GM19455 (cell line): ENCODE results near the gene PTPRN2.
"Not testable (repeated sequence)": the region's sequence is repeated elsewhere in the genome, so short reads cannot be mapped to it uniquely, and the experiment has no call there.

Experiments used
- ATAC-seq: cut with Tn5 transposase; IDR thresholded peaks from one replicate; pipeline ENCODE4 v1.9.1; 2021; ENCODE audit not compliant: unreplicated experiment

Gene PTPRN2

DNA sequence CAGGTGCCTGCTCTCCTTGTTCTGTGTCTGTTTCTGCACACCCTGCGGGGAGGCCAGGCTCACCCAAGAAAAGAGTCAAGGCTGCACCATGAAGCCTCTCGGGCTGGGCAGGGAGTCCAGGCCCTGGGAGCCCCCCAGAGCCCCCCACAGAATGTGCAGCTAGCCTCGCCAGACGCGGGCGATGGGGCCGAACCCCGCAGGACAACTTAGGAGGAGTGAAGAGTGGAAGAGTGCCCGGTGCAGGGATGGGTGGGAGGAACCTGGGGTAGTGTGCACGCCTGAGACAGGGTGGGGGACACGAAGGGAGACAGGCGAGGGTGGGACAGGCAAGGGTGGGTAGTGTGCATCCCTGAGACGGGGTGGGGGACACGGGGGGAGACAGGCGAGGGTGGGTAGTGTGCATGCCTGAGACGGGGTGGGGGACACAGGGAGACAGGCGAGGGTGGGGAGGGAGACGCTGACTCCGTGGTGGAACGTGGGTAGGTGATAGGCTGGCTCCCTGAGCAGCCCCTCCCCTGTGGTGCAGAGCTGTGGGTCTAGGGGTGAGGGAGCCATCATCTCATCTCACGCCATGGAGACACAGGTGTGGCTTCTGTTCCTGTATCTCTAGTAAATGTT lies 635.5 kb downstream of the PTPRN2 start:
- no peak for ATAC-seq

DNA sequence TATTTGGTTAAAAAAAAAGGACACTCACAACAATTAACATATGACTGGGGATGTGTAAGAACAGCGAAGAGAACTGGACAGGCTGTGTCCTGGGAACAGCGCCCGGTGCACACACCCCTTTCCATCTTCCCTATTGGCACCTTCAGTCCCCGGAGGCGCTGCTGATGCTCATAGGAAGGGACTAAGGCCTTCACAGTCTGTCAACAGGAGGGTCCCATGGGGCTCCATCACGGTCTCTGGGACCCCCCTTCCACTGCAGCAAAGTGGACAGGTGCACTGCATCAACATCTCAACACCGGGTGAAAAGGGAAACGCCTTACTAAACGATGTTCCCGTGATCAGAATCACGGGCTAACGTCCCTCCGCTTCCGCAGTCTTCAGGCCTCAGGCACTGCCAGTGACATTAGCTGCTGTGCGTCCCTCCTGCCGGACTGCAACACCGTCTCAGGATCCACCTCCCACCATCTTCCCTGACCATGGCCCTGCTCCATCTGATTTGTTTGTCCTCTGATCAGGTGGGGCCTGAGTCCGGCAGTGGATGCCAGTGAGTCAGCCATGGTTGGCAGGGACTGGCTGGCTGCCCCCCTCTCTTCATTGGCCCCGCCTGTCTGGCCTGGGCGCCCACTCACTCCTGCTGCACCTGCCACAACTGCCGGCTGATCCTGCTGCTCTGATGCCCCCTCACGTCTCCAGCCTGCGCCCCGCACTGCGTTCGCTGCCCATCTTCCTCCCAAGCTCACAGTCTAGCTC lies 636.1 kb downstream of the PTPRN2 start:
- no peak for ATAC-seq

DNA sequence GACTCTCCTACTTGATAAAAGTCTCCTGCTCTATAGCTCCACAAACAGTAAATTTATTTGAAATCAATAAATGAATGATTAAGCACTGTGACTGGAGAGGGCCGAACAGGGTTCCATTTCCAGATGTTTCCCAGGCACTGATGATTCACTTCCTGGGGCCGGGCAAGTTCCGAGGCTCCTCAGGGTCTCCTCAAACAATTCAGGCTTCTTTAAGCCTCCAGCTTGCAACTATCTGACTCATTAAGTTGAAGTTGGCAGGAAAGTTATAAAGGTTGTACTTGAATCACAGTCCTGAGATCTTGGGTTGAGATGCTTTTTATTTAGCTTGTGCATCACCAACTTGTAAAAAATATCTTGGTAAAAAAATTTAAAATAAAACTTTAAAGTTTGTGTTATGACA lies 637.9 kb downstream of the PTPRN2 start:
- no peak for ATAC-seq

DNA sequence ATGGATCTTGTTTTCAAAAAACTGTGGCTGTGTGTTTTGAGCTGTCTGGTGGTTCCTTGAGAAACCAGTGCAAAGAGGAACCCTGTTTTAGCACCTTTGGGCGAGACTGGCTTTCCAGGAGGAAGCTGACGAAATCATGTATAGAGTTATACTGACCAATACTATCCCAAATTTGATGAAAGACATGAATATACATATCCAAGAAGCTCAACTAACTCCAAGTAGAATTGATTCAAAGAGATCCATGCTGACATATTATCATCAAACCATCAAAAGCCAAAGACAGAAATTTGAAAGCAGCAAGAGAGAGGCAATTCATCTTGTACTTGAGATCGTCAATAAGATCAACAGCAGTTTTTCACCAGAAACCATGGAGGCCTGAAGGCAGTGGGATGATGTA lies 640.1 kb downstream of the PTPRN2 start:
- ATAC-seq = no peak

DNA sequence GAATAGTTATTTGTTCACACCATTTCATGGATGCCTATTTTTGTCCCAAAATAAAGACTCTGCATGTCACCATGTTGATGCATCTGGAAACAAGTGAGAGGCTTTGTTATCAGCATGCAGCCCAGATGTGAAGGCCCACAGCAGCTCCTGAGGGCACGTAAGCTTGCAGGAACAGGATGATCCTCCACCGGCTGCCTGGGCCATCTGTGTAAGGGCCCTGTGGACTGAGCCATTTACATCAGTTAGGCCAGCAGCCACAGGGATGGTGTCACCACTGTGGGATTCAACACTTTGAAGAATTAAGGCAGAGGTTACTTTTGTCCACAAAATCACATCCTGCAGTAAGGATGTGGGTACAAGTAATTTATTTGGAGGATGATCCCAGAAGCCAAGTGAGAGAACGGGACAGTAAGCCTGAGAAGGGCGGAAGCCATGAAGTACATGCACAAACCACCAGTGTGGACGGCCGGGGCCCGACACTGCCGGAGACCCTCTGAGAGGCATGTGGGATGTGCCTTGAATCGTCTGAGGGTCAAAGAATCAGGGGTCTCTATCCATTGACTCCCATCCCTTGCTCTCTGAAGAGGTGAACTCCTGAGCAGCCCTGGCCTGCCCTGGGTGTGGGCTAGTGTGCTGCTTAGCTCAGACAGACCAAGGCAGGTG lies 641.1 kb downstream of the PTPRN2 start:
- no peak for ATAC-seq

DNA sequence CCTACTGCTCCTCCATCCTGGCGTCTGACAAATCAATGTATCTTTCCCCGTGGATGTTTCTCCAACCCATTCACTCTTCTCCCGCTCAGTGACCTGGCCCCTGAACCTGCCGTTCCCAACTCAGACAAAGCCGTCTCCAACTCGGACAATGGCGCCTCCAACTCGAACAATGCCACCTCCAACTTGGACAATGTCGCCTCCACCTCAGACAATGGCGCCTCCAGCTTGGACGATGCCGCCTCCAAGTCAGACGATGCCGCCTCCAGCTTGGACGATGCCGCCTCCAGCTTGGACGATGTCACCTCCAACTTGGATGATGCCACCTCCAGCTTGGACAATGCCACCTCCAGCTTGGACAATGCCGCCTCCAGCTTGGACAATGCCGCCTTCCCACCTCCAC lies 642.2 kb downstream of the PTPRN2 start:
- no peak for ATAC-seq

DNA sequence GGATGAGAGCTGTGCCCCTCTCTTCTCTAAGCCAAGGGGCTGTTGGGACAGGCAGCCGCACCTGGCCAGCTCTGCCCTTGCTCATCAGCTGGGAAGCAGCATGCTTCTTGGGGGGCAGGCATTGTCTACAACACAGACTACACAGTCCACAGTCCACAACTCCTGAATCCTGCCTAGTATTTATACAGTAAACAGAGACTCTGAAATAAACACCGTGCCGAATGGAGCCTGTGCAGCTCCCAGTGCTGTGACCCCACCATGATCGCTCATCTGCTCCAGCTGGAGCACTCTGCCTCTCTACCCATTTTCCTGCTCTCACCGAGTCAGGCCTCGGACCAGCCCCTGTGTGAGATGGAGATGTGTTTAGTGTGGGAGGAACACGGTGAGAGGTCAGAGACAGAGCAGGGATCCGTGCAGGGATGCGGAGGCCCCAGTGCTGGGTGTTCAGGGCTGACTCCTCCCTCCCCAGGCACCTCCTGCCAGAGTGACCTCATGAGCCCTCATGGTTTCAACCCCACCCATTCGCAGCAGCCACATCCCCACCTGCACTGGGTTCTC lies 642.8 kb downstream of the PTPRN2 start:
- ATAC-seq = no peak

DNA sequence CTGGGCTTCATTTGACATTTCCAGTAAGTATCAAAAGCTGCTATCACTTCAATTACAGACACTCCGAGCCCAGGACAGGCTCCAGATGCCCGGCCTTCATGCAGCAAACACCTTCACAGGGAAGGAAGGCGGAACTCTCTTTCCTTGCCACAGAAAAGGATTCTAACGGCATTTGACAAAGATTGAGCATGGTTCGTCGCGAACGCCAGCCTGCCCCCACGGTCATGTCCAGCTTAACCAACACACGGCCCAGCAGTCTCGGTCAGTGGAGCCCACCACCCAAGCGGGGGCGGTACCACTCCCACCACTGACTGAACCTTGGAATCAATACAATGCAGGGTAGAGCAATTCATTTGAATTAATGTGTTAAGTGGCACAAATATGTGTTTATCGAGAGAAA lies 643.6 kb downstream of the PTPRN2 start:
- no peak for ATAC-seq

DNA sequence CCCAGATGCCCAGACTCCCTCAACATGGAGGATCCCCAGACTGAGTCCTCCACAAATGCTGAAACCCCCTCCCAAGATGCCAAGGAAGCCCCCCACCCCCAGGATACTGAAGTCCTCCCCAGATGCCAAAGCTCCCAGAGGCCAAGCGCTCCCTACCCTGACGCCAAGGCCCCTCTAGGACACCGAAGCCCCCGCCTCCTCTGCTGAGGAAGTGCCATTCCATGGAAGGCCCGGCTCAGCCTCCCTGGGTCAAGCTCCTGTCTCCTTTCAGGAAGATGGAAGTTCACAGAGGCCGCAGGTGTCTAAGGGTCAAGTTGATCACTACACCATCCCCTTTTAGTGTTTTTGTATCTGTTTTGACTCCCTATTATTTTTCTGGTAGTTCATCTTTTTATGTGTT lies 644.1 kb downstream of the PTPRN2 start:
- no peak for ATAC-seq

DNA sequence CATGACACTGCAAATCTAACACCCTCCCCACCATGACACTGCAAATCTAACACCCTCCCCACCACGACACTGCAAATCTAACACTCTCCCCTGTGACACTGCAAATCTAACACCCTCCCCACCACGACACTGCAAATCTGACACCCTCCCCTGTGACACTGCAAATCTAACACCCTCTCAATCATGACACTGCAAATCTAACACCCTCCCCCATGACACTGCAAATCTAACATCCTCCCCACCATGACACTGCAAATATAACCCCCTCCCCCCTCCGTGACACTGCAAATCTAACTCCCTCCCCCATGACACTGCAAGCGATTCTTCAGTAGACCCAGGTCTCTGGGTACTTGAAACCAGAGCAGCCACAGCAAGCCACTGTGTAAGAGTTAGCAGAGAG lies 646.4 kb downstream of the PTPRN2 start:
- no peak for ATAC-seq

DNA sequence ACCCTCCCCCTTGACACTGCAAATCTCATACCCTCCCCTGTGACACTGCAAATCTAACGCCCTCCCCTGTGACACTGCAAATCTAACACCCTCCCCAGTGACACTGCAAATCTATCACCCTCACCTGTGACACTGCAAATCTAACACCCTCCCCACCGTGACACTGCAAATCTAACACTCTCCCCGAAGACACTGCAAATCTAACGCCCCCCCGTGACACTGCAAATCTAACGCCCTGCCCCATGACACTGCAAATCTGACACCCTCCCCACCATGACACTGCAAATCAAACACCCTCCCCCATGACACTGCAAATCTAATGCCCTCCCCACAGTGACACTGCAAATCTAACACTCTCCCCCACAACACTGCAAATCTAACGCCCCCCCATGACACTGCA lies 647.1 kb downstream of the PTPRN2 start:
- ATAC-seq = no peak

DNA sequence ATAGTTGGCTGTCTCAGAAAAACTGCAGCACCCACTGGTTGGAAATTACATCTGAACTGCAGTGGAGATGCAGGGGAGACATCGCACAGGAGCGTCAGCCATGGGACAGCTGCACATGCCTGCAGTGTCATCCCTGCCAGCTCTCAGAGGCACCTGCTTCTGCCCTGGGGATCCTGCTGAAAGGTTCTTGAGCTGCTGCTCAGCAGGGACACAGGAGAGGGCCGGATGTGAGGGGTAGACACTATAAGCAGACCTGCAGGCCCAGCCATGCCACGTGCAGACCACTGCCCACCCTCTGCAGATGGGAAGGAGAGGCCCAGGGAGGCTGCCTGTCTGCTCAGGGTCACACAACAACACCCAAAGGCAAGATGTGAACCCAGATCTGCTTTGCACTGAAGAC lies 649.4 kb downstream of the PTPRN2 start:
- no peak for ATAC-seq

DNA sequence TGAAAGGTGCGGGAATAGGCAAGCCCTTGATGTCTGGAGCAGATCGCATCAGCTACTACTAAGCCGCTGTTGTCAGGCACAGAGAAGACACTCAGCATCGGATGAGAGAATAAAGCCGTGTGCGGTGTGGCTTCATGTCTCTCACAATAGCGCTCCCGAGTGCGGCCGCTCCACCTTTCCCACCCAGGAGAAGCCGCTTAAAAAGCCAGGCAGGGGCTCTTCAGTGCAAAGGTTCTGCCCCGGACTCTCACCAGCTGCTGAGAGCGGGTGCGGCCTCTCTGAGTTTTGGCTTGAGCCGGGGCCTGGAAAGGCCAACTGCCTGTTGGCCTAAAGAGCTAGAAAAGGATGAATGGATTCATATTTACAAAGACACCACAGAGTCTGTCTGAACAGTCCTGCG lies 650.2 kb downstream of the PTPRN2 start:
- ATAC-seq = no peak

DNA sequence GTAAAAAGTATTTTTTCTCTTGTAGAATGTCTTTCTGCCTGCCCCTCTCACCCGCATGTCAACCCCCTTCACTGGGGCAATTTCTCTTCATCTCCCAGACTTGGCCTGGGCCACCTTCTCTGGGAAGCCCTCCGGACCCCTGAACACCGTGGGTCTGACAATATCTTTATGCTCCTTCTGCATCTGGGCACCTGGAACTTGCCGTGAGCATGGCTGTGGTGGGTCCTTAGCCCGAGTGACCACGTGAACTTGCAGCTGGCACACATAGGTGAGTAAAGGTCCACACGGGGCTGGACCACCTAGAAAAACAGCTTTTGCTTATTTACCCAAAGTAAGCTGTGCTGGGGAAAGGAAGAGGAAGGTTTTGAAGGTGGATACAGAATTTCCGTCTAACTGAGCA lies 650.6 kb downstream of the PTPRN2 start:
- ATAC-seq = no peak

DNA sequence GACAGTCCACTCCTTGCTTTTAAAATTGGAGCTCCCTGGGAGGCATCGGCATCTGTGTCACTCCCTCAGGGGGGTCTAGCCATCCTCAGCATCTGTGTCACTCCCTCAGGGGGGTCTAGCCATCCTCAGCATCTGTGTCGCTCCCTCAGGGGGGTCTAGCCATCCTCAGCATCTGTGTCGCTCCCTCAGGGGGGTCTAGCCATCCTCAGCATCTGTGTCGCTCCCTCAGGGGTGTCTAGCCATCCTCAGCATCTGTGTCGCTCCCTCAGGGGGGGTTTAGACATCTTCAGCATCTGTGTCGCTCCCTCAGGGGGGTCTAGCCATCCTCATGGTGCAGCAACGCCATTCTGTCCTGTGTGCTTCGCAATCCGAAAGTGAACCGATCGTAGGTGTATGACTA lies 651.9 kb downstream of the PTPRN2 start:
- ATAC-seq = not testable (repeated sequence)

DNA sequence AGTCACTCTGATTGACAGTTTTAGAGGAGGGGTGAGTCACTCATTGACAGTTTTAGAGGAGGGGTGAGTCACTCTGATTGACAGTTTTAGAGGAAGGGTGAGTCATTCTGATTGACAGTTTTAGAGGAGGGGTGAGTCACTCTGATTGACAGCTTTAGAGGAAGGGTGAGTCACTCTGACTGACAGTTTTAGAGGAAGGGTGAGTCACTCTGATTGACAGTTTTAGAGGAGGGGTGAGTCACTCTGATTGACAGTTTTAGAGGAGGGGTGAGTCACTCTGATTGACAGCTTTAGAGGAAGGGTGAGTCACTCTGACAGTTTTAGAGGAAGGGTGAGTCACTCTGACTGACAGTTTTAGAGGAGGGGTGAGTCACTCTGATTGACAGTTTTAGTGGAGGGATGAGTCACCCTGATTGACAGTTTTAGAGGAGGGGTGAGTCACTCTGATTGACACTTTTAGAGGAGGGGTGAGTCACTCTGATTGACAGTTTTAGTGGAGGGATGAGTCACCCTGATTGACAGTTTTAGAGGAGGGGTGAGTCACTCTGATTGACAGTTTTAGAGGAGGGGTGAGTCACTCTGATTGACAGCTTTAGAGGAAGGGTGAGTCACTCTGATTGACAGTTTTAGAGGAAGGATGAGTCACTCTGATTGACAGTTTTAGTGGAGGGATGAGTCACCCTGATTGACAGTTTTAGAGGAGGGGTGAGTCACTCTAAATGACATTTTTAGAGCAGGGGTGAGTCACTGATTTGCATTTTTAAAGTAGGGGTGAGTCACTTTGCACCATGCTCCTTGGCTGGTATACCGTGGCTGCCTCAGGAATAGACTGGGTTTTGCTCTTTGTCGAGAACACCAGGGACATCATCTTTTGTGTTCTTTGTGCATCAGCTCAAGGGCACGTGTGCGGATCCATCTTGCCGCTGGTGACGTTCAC lies 654.1 kb downstream of the PTPRN2 start:
- not testable (repeated sequence) for ATAC-seq

DNA sequence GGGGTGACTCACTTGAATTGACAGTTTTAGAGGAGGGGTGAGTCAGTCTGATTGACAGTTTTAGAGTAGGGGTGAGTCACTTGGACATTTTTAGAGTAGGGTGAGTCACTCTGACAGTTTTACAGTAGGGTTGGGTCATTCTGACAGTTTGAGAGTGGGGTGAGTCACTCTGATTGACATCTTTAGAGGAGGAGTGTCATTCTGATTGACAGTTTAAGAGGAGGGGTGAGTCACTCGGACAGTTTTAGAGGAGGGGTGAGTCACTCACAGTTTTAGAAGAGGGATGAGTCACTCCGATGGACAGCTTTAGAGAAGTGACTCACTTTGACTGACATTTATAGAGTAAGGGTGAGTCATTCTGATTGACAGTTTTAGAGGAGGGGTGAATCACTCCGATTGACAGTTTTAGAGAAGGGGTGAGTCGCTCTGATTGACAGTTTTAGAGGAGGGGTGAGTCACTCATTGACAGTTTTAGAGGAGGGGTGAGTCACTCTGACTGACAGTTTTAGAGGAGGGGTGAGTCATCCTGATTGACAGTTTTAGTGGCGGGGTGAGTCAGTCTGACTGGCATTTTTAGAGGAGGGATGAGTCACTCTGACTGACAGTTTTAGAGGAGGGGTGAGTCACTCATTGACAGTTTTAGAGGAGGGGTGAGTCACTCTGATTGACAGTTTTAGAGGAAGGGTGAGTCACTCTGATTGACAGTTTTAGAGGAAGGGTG lies 655.0 kb downstream of the PTPRN2 start:
- no peak for ATAC-seq

DNA sequence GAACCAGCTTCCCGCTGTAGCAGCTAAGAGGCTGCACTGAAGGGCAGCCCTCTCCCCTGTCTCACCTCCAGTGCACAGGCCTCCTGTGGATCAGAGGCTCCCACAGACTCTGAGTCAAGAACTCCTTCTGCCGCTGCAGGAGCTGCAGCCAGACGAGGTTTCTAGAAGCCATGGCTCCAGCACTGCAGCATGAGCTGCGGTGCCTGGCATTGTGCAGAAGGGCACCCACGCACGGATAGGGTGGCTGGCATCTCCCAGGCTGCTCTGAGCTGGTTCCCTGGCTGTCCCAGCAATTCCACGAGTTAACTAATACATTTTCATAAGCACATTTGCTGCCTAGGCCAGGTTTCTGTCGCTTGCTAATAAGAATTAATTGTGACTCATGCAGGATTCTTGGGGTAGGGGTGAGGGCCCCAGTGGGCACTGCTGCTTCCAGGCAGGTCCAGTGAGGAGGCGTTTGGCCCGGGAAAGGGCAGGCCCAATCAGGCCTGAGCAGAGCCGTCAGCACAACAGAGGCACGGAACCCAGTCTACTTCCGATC lies 656.6 kb downstream of the PTPRN2 start:
- ATAC-seq = no peak

DNA sequence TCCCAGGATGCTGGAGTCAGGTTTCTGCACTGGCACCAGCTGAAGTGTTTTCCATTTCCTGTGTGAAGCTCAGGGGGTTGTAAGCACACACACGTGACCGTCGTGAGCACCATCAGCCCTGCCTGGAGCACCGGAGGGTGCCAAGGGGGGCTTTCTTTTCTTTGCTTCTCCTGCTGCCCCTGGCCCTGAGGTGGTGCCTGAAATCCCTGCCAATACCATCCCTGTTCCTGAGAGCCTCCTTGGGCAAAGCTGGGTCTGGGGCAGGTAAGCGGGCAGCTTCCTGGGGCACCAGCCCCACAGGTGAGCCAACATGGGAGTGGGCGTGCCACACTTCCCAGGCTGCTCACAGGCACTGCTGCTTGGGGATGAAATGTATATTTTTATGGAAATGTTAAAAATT lies 657.2 kb downstream of the PTPRN2 start:
- no peak for ATAC-seq

DNA sequence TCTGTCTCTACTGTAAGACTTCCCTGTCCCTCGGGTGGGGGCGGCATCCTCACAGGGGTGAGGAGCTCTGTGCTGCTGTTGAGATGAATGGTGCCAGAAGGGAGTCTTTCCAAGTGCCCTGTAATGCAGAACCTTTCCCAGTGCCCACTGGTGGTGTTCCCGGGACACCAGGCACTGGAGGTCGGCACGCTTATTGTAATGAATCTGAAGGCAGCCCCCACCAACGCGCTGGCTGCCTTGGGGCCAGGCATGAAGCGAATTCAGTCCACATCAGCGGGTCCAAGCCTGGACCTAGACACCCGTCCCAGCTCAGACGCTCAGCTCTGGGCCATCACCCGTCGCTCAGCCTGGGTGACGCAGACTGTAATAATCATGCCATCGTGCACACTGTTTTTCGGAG lies 658.0 kb downstream of the PTPRN2 start:
- ATAC-seq = no peak
